Vagina (tissue), 2 donors: ENCODE measurements around the gene KIAA0825. TPM values are rescaled to one million over a fixed set of nuclear protein-coding genes. Genes with fewer than 3 reads are reported as not detected.

Experiments used
- DNase-seq, 2 donors: peaks; one replicate each; pipeline ENCODE4 v3.0.0-alpha.2; 2017; ENCODE audit errors: extremely low spot score in 2 of 2
- H3K27ac ChIP-seq: fragments of 200-600 bp; sonication (generic); one replicate; pipeline ENCODE4 v1.5.1; 2019
- H3K27me3 ChIP-seq: fragments of 200-600 bp; sonication (generic); one replicate; pipeline ENCODE4 v1.5.1; 2019
- H3K36me3 ChIP-seq, 2 donors: fragments of 200-600 bp; sonication (generic); one replicate each; pipeline ENCODE4 v1.5.1; 2017 to 2019
- H3K4me1 ChIP-seq: fragments of 200-600 bp; sonication (generic); one replicate; pipeline ENCODE4 v1.5.1; 2019
- H3K4me3 ChIP-seq, 2 donors: fragments of 200-600 bp; sonication (generic); 1 replicate in 1 of 2; 2 replicates in 1 of 2; pipeline ENCODE4 v1.5.1; 2016 to 2019
- H3K9me3 ChIP-seq: fragments of 200-600 bp; sonication (generic); one replicate; pipeline ENCODE4 v1.5.1; 2019
- CTCF ChIP-seq, 3 experiments: fragments of 450-650 bp in 2 of 3; fragments of 200-600 bp in 1 of 3; sonication (generic) in 1 of 3; IDR thresholded peaks; one replicate each; pipeline ENCODE4 v1.5.1; 2017 to 2019; ENCODE audit warnings: antibody characterized with exemption in 3 of 3, mild to moderate bottlenecking in 2 of 3, moderate library complexity in 2 of 3
- POLR2A ChIP-seq, 2 donors: fragments of 450-650 bp; IDR thresholded peaks; one replicate each; pipeline ENCODE4 v1.6.1; 2017; ENCODE audit warnings: antibody characterized with exemption in 2 of 2, mild to moderate bottlenecking in 2 of 2, moderate library complexity in 2 of 2
- POLR2AphosphoS5 ChIP-seq, 2 donors: sonication (generic); formaldehyde crosslinking; IDR thresholded peaks; one replicate each; pipeline ENCODE4 v1.9.0; 2017; ENCODE audit warnings: antibody characterized with exemption in 2 of 2, mild to moderate bottlenecking in 2 of 2, low read depth in 1 of 2; ENCODE audit not compliant: insufficient read depth in 1 of 2
- intact Hi-C: fragments of 100-400 bp; cut with DNase I; formaldehyde crosslinking; loops from one replicate; pipeline ENCODE4 v1.15.1; 2023
- total RNA-seq: library from RNA; depleted of rRNA; stranded (reverse); fragments of >200 nt; gene quantifications from one replicate; pipeline ENCODE4 v1.2.3, GENCODE V29; 2016

KIAA0825 gene
- total RNA-seq, 1 donor from 2014 or later = 2.5 TPM

DNA sequence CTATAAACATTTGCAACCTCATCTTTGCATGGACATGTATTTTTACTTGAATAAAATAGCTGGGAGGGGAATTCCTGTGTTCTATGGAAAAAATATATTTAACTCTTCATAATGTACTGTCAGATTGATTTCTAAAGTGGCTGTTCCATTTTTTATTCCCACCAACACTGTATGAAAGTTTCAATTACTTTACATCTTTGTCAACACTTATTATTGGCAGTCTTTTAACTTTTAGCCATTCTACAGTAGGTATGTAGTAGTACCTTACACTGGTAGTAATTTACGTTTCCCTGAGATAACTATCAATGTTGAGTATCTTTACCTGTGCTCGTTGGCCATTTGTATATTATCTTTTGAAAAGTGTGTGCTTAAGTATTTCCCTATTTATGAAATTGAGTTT is 429.7 kb downstream of the KIAA0825 start:
- Histone ChIP-seq H3K27me3 (no peaks in the 10 kb centered on the region), H3K9me3 (no peaks in the 10 kb centered on the region), H3K4me3 (no peak overlapping the region), H3K36me3 (no peaks in the 10 kb centered on the region), H3K27ac (no peak overlapping the region), H3K4me1 (no peaks in the 10 kb centered on the region)
- intact Hi-C loops = no loop called here
- DNase-seq = no peak
- TF ChIP-seq POLR2AphosphoS5 (IDR thresholded peaks at IDR 0.05; ENCODE audit: insufficient read depth in 1 of 2, low read depth in 1 of 2) (no peak), POLR2A (IDR thresholded peaks at IDR 0.05) (no peak), CTCF (IDR thresholded peaks at IDR 0.05) (no peak)

GRCh38 chr5:94184870-94185269 is 433.5 kb downstream of the KIAA0825 start:
- Histone ChIP-seq H3K9me3 (no peaks in the 10 kb centered on the region), H3K36me3 (no peaks in the 10 kb centered on the region), H3K27me3 (no peaks in the 10 kb centered on the region), H3K27ac (no peak overlapping the region), H3K4me3 (no peak overlapping the region), H3K4me1 (no peaks in the 10 kb centered on the region)
- no peak for DNase-seq
- intact Hi-C loops = no loop called here
- TF ChIP-seq CTCF (IDR thresholded peaks at IDR 0.05) (no peak), POLR2AphosphoS5 (IDR thresholded peaks at IDR 0.05; ENCODE audit: insufficient read depth in 1 of 2, low read depth in 1 of 2) (no peak)

- H3K4me3 ChIP-seq = no peak overlapping the region
- no peaks in the 10 kb centered on the region for H3K36me3 ChIP-seq
- no peak overlapping the region for H3K27ac ChIP-seq
- H3K4me1 ChIP-seq = no peaks in the 10 kb centered on the region
- no peaks in the 10 kb centered on the region for H3K27me3 ChIP-seq
- intact Hi-C loops = no loop called here
- TF ChIP-seq POLR2AphosphoS5 (IDR thresholded peaks at IDR 0.05; ENCODE audit: insufficient read depth in 1 of 2, low read depth in 1 of 2) = no peak
- TF ChIP-seq CTCF (IDR thresholded peaks at IDR 0.05) = no peak
- no peaks in the 10 kb centered on the region for H3K9me3 ChIP-seq
- DNase-seq = no peak
Observed at GRCh38 chr5:94181895-94182294, 436.5 kb downstream of the KIAA0825 start.

GRCh38 chr5:94180761-94181160 is 437.6 kb downstream of the KIAA0825 start:
- Histone ChIP-seq H3K27ac (no peak overlapping the region), H3K36me3 (no peaks in the 10 kb centered on the region), H3K4me3 (no peak overlapping the region), H3K9me3 (no peaks in the 10 kb centered on the region), H3K4me1 (no peaks in the 10 kb centered on the region), H3K27me3 (no peaks in the 10 kb centered on the region)
- intact Hi-C loops = no loop called here
- TF ChIP-seq CTCF (IDR thresholded peaks at IDR 0.05) = no peak
- no peak for TF ChIP-seq POLR2AphosphoS5 (IDR thresholded peaks at IDR 0.05; ENCODE audit: insufficient read depth in 1 of 2, low read depth in 1 of 2)
- TF ChIP-seq POLR2A (IDR thresholded peaks at IDR 0.05) = no peak
- DNase-seq = no peak

DNA sequence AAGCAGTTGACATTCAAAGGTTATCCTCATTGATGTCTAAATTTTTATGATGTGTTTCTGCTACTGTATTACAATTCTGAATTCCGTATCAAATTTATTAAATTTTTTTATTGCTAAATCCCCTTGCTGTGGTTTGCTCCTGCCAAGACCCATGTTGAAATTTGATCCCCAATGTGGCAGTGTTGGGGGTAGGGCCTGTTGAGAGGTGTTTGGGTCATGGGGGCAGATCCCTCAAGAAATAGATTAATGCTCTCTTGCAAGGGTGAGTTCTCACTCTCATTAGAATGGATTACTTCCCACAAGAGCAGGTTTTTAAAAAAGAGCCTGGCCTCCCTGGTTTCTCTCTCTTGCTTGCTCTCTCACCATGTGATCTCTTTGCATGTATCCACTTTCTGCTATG is 442.5 kb downstream of the KIAA0825 start:
- H3K27ac ChIP-seq = no peak overlapping the region
- TF ChIP-seq POLR2A (IDR thresholded peaks at IDR 0.05) (no peak), CTCF (IDR thresholded peaks at IDR 0.05) (no peak), POLR2AphosphoS5 (IDR thresholded peaks at IDR 0.05; ENCODE audit: insufficient read depth in 1 of 2, low read depth in 1 of 2) (no peak)
- no peaks in the 10 kb centered on the region for H3K36me3 ChIP-seq
- H3K27me3 ChIP-seq = no peaks in the 10 kb centered on the region
- no peaks in the 10 kb centered on the region for H3K9me3 ChIP-seq
- no peak for DNase-seq
- H3K4me3 ChIP-seq = no peak overlapping the region
- no peaks in the 10 kb centered on the region for H3K4me1 ChIP-seq
- intact Hi-C loops = no loop called here
